ENCODE data around the gene FAM171A2. TPM values are rescaled to one million over a fixed set of nuclear protein-coding genes. Genes with fewer than 3 reads are reported as not detected.

The FAM171A2 gene
- total RNA-seq, 2 donors from 2014 or later, result 2.9 TPM; not detected in 1

DNA sequence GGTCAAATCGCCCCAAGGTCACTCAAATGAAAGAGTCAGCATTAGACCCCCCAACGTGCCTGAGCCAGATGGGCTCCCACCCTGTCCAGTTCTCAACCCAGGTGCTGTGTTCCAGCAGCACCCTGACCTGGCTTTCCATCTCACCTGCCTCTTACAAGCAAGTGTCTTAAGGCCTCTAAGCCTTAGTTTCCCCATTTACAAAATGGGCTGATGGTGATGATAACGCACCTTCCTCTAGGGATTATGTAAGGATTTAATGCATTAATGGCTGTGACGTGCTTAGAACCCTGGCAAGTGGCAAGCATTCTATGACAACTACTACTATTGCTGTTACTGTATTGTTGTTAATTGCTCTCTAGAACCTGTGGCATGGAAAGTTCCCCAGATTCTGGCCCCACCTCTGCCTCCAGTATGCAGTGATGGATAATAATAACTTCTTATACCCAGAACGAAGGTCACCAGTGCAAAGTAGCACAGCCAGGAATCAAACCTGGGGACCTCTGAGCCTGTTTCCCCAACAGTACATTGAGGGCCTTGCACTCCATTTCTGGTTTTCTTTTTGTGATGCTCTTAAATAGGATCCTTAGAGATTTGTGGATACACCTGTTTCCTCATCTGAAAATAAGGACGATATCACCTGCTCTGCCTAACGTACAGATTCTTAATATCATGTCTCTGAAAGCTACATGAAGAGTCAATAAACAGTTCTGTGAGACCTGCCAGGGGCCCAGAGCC, 35.8 kb downstream of the FAM171A2 start:
- no peak for DNase-seq
- intact Hi-C loops (cut with DNase I), result no loop called here
- Histone ChIP-seq H3K9me3 (no peaks in the 10 kb centered on the region), H3K4me1 (peaks cover 43% of the 10 kb centered on the region), H3K27ac (no peak overlapping the region), H3K36me3 (replicated peaks in 1 of 2; ENCODE audit: insufficient read depth in 1 of 2, low read depth in 2 of 2) (no peaks in the 10 kb centered on the region), H3K27me3 (no peaks in the 10 kb centered on the region), H3K4me3 (no peak overlapping the region)
- TF ChIP-seq, protein P1, sequence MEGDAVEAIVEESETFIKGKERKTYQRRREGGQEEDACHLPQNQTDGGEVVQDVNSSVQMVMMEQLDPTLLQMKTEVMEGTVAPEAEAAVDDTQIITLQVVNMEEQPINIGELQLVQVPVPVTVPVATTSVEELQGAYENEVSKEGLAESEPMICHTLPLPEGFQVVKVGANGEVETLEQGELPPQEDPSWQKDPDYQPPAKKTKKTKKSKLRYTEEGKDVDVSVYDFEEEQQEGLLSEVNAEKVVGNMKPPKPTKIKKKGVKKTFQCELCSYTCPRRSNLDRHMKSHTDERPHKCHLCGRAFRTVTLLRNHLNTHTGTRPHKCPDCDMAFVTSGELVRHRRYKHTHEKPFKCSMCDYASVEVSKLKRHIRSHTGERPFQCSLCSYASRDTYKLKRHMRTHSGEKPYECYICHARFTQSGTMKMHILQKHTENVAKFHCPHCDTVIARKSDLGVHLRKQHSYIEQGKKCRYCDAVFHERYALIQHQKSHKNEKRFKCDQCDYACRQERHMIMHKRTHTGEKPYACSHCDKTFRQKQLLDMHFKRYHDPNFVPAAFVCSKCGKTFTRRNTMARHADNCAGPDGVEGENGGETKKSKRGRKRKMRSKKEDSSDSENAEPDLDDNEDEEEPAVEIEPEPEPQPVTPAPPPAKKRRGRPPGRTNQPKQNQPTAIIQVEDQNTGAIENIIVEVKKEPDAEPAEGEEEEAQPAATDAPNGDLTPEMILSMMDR (IDR thresholded peaks at IDR 0.05), result no peak
- TF ChIP-seq POLR2A (IDR thresholded peaks at IDR 0.05), result no peak
- WGBS, 2 donors, result 51 to 61% methylated on average over 7 of the region's 7 CpGs
- no peak for ATAC-seq

DNA sequence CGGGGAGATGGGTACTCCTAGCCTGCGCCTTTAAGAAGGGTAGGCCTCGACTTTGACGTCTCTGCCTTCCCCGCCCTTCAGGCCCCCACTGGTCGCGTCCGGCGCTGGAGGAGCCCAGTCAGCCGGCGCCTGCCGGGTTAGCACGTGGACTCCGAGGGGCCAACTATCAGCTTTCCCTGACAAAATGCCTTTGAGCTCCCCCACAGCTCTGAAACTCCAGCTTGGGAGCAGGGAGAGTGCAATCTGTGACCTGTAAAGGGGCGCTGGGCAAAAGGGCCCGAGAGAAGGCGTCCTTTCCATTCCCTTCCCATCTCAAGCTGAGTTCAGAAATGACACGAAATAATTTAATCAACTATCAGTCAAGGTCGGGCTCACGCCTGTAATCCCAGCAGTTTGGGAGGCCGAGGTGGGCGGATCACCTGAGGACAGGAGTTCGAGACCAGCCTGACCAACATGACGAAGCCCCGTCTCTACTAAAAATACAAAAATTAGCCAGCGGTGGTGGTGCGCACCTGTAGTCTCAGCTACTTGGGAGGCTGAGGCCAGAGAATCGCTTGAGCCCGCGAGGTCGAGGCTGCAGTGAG, 36.7 kb downstream of the FAM171A2 start:
- DNase-seq, result peak; percentile 96 to 98 (median 98)
- peak overlapping the region; percentile 91 to 96 (median 93) for H3K27ac ChIP-seq
- ATAC-seq, result peak; percentile 81
- WGBS, 2 donors, result 19 to 33% methylated on average over 18 to 31 of the region's 31 CpGs
- intact Hi-C loops (cut with DNase I), result no loop called here
- H3K36me3 ChIP-seq (replicated peaks in 1 of 2; ENCODE audit: insufficient read depth in 1 of 2, low read depth in 2 of 2), result peaks cover 0 to 5% of the 10 kb centered on the region in 2 donors
- H3K27me3 ChIP-seq, result no peaks in the 10 kb centered on the region
- peaks cover 44% of the 10 kb centered on the region for H3K4me1 ChIP-seq
- H3K4me3 ChIP-seq, result no peak overlapping the region
- TF ChIP-seq, protein P1 (IDR thresholded peaks at IDR 0.05), result peak in 2 of 7 experiments; percentile 9 to 35
- peak in 1 of 3 donors; percentile 24 for TF ChIP-seq POLR2A (IDR thresholded peaks at IDR 0.05)
- no peaks in the 10 kb centered on the region for H3K9me3 ChIP-seq

DNA sequence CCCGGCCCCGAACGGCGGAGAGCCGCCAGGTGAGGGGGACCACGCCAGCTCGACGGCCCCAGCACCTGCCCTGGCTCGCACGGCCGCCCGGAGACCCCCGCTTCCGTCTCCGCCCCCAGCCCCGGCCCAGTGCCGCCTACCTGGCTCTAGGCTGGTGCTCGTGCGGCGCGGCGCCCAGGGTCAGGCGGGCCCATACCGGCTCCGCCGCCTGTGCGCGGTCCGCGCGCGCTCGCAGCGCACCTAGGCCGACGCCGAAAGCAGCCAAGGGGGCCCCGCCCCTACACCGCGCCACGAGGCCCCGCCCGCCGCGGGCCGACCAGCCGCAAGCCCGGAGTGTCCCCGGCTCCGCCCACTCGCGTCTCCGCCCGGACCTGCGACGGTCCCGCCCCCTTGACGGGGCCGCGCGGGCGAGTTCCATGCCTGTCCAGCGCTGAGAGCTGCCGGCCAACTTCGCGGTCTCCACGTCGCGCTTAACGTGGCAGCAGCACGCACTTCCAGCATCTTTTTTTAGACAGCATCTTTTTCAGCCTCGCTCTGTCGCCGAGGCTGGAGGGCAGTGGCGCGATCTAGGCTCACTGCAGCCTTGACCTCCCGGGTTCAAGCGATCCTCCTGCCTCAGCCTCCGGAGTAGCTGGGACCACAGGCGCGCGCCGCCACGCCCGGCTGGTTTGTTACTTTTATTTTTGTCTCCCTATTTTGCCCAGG, 38.9 kb downstream of the FAM171A2 start, which contains the start of gene SLC25A39:
TSS of gene SLC25A39 (minus strand) at position 253 of the 705 bp plus-strand sequence. CDS start 1,261 bp downstream, outside the sequence.
- TF ChIP-seq, protein P1 (IDR thresholded peaks at IDR 0.05), result peak in 2 of 7 experiments; percentile 13 to 37
- peak; percentile 67 to 78 (median 67) for TF ChIP-seq POLR2A (IDR thresholded peaks at IDR 0.05)
- Histone ChIP-seq H3K27me3 (no peaks in the 10 kb centered on the region), H3K27ac (peak within 1 kb of the TSS; percentile 91 to 96 (median 93)), H3K9me3 (no peaks in the 10 kb centered on the region), H3K4me1 (peaks cover 33% of the 10 kb centered on the region), H3K4me3 (peak within 1 kb of the TSS; percentile 60 to 92), H3K36me3 (replicated peaks in 1 of 2; ENCODE audit: insufficient read depth in 1 of 2, low read depth in 2 of 2) (peaks cover 7 to 18% of the 10 kb centered on the region in 2 donors)
- ATAC-seq (peak; percentile 89), DNase-seq (peak; percentile 94 to 96 (median 96))
- intact Hi-C loops (cut with DNase I), result loop anchor here (5.0 kb wide), 1 partner anchor 107 kb away; the partner anchor contains the start of gene UBTF
- 0% methylated on average over 12 to 78 of the region's 85 CpGs for WGBS, 2 donors

DNA sequence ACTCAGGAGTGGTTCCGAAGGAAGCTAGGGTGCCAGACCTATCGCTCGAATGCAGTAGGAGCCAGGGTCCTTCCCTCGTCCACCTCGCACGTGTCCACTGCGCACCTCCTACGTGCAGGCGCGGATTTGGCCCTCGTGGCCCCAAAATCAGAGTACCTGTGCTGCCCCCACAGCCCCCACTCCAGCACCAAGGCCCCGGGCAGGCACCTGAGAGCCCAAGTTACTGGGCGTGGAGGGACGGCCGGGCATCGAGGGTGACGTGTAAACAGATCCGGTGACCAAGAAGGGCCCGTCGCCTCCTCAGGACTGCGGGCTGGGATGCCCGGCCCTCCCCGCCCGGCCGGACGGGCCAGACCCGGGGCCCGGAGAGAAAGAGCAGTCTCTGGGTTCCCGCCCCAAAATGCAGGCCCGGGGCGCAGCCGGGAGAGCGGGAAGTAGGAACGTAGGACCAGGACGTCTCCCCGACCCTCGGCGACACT, 39.5 kb downstream of the FAM171A2 start:
- 0 to 1% methylated on average over 7 to 38 of the region's 38 CpGs for WGBS, 2 donors
- intact Hi-C loops (cut with DNase I), result loop anchor here (5.0 kb wide), 1 partner anchor 107 kb away; the partner anchor contains the start of gene UBTF
- Histone ChIP-seq H3K27me3 (no peaks in the 10 kb centered on the region), H3K9me3 (no peaks in the 10 kb centered on the region), H3K36me3 (replicated peaks in 1 of 2; ENCODE audit: insufficient read depth in 1 of 2, low read depth in 2 of 2) (peaks cover 7 to 23% of the 10 kb centered on the region in 2 donors), H3K4me1 (peaks cover 33% of the 10 kb centered on the region), H3K27ac (peak overlapping the region; percentile 52 to 96 (median 92)), H3K4me3 (peak overlapping the region; percentile 60 to 92)
- TF ChIP-seq, protein P1 (IDR thresholded peaks at IDR 0.05), result no peak
- TF ChIP-seq POLR2A (IDR thresholded peaks at IDR 0.05), result no peak
- ATAC-seq (peak; percentile 1), DNase-seq (peak in 3 of 4 donors; percentile 22 to 40 (median 37))

Measured in body of pancreas (tissue), 4 donors.